ENCODE results near the gene AHR. TPM values are rescaled to one million over a fixed set of nuclear protein-coding genes. Genes with fewer than 3 reads are reported as not detected.

Gene AHR
- total RNA-seq, 2 donors from 2014 or later = 5.6 to 6.0 TPM

DNA sequence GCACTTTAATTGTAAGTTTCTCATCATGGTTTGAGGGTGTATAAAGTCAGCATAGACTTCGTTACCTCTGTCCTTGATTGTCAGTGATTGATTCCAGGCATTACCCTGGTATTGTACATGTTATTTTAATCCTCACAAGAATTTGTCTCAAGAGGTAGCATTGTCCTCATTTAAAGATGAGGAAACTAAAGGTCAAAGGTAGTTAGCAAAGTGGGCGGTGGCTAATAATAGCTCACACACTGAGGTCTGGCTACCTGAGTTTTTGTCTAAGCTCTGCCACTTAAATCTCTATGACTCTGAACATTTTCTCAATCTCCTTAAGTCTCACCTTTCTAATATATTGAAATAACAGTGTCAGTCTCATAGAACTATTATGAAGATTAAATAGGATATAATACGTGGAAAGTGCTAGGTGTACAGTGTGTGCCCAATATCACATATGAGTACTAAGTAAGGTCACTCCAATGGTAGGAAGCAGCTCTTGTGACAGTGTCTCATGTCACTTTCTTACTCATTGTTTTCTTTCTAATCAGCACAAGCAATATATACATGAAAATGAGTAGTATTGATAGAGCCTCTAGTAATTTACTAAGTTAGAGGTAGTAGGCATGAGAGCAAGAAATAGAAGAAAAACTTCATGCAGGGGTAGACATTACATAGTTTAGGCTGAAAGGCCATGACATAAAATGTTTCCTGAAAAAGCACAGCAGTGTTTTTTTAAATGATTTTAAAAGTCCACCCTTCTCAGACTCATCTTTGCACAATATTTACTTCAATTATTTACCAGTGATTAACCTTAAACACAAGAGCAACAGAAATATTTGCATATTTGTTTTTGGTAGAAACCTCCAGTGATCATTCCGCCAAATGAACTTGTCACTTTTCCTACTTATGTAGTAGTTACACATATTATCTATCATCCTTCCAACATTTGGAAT is 21.0 kb downstream of the AHR start:
- H3K36me3 Mint-ChIP-seq (ENCODE audit: low read depth) = no peaks in the 10 kb centered on the region
- Histone ChIP-seq H3K9ac (ENCODE audit: extremely low read depth, low read length, poor library complexity, severe bottlenecking) (no peak overlapping the region), H3K9me3 (ENCODE audit: control insufficient read depth, low read length) (no peaks in the 10 kb centered on the region), H3K27me3 (ENCODE audit: control insufficient read depth, insufficient read depth, low read length, poor library complexity, severe bottlenecking) (no peaks in the 10 kb centered on the region), H3K4me3 (ENCODE audit: low read length) (no peak overlapping the region), H3K27ac (ENCODE audit: low read depth, low read length) (no peak overlapping the region), H3K4me1 (ENCODE audit: control insufficient read depth, insufficient read depth, low read length) (no peaks in the 10 kb centered on the region), H3K36me3 (ENCODE audit: control insufficient read depth, insufficient read depth, low read length) (no peaks in the 10 kb centered on the region)
- H3K27me3 Mint-ChIP-seq (ENCODE audit: insufficient read depth) = no peaks in the 10 kb centered on the region
- no peak overlapping the region for H3K27ac Mint-ChIP-seq
- TF ChIP-seq, protein P1, sequence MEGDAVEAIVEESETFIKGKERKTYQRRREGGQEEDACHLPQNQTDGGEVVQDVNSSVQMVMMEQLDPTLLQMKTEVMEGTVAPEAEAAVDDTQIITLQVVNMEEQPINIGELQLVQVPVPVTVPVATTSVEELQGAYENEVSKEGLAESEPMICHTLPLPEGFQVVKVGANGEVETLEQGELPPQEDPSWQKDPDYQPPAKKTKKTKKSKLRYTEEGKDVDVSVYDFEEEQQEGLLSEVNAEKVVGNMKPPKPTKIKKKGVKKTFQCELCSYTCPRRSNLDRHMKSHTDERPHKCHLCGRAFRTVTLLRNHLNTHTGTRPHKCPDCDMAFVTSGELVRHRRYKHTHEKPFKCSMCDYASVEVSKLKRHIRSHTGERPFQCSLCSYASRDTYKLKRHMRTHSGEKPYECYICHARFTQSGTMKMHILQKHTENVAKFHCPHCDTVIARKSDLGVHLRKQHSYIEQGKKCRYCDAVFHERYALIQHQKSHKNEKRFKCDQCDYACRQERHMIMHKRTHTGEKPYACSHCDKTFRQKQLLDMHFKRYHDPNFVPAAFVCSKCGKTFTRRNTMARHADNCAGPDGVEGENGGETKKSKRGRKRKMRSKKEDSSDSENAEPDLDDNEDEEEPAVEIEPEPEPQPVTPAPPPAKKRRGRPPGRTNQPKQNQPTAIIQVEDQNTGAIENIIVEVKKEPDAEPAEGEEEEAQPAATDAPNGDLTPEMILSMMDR (conservative IDR thresholded peaks at IDR 0.05) = no peak
- 98% methylated on average over 4 of the region's 4 CpGs; no CpG with 5 or more reads in 1 of the 2 experiments for WGBS, 2 experiments (ENCODE audit: insufficient coverage in 1 of 2, insufficient read length in 1 of 2)
- H3K4me3 Mint-ChIP-seq = no peak overlapping the region
- no peaks in the 10 kb centered on the region for H3K9me3 Mint-ChIP-seq
- no peak for DNase-seq
- peaks cover 6% of the 10 kb centered on the region for H3K4me1 Mint-ChIP-seq

DNA sequence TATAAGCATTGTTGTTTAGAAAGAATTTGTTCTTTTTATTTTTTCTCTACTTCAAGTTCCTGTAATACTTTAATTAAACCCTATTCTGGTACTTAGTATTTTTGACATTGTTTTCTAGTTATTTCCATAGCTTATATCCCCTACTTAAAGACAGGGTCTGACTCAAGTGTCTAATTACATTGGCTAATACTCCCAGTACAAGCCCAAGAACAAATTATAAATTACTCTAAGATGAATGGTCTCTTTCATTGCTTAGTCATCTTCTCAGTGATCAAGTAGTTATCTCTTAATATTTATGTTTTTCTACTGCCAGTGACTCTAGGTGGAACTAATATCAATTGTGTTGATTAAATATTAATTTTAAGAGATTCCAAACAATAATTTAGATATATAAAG is 21.6 kb downstream of the AHR start:
- Mint-ChIP-seq H3K27ac (no peak overlapping the region), H3K27me3 (ENCODE audit: insufficient read depth) (no peaks in the 10 kb centered on the region), H3K9me3 (no peaks in the 10 kb centered on the region), H3K4me1 (peaks cover 6% of the 10 kb centered on the region), H3K4me3 (no peak overlapping the region), H3K36me3 (ENCODE audit: low read depth) (no peaks in the 10 kb centered on the region)
- TF ChIP-seq, protein P1 (conservative IDR thresholded peaks at IDR 0.05) = no peak
- H3K4me1 ChIP-seq (ENCODE audit: control insufficient read depth, insufficient read depth, low read length) = no peaks in the 10 kb centered on the region
- H3K9me3 ChIP-seq (ENCODE audit: control insufficient read depth, low read length) = no peaks in the 10 kb centered on the region
- DNase-seq = no peak
- no peak overlapping the region for H3K4me3 ChIP-seq (ENCODE audit: low read length)
- H3K9ac ChIP-seq (ENCODE audit: extremely low read depth, low read length, poor library complexity, severe bottlenecking) = no peak overlapping the region
- H3K27me3 ChIP-seq (ENCODE audit: control insufficient read depth, insufficient read depth, low read length, poor library complexity, severe bottlenecking) = no peaks in the 10 kb centered on the region
- H3K36me3 ChIP-seq (ENCODE audit: control insufficient read depth, insufficient read depth, low read length) = no peaks in the 10 kb centered on the region
- H3K27ac ChIP-seq (ENCODE audit: low read depth, low read length) = no peak overlapping the region

DNA sequence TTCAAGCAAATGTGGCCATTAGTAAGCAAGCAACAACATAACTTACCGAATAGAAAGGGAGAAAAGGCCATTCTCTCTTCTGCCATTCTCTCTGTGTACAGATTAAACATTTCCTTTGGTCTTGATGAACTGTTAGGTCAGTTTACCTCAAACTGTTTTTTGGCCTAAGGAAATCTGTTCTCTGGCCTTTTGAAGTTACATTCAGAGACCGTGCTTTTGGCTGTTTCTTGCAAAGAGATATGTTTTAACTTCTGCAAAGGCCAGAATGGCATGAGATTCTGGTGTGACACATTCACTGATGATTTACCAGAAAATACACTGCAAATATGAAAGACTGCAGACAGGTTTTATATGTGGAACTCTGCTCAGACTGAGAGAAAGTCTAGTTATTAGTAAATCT is 22.2 kb downstream of the AHR start:
- Mint-ChIP-seq H3K27ac (no peak overlapping the region), H3K4me3 (no peak overlapping the region), H3K27me3 (ENCODE audit: insufficient read depth) (no peaks in the 10 kb centered on the region), H3K4me1 (peaks cover 6% of the 10 kb centered on the region), H3K36me3 (ENCODE audit: low read depth) (no peaks in the 10 kb centered on the region), H3K9me3 (no peaks in the 10 kb centered on the region)
- H3K27ac ChIP-seq (ENCODE audit: low read depth, low read length) = no peak overlapping the region
- DNase-seq = no peak
- WGBS, 2 experiments (ENCODE audit: insufficient coverage in 1 of 2, insufficient read length in 1 of 2) = 90 to 95% methylated on average over 2 of the region's 2 CpGs
- H3K9ac ChIP-seq (ENCODE audit: extremely low read depth, low read length, poor library complexity, severe bottlenecking) = no peak overlapping the region
- H3K4me1 ChIP-seq (ENCODE audit: control insufficient read depth, insufficient read depth, low read length) = no peaks in the 10 kb centered on the region
- no peaks in the 10 kb centered on the region for H3K36me3 ChIP-seq (ENCODE audit: control insufficient read depth, insufficient read depth, low read length)
- H3K9me3 ChIP-seq (ENCODE audit: control insufficient read depth, low read length) = no peaks in the 10 kb centered on the region
- no peak overlapping the region for H3K4me3 ChIP-seq (ENCODE audit: low read length)
- H3K27me3 ChIP-seq (ENCODE audit: control insufficient read depth, insufficient read depth, low read length, poor library complexity, severe bottlenecking) = no peaks in the 10 kb centered on the region
- TF ChIP-seq, protein P1 (conservative IDR thresholded peaks at IDR 0.05) = no peak
